HL-60 (cell line): Measurements from ENCODE around the gene WRNIP1.

Experiments used
- POLR2AphosphoS5 ChIP-seq: IDR thresholded peaks from 2 replicates; pipeline ENCODE4 v1.6.1; 2012; ENCODE audit warnings: low read depth
- TF ChIP-seq, protein P1 (sequence below): IDR thresholded peaks from one replicate; pipeline ENCODE4 v1.5.1; 2011; ENCODE audit warnings: low read length, control low read depth, inconsistent platforms; ENCODE audit not compliant: insufficient read depth

- TF ChIP-seq, protein P1, sequence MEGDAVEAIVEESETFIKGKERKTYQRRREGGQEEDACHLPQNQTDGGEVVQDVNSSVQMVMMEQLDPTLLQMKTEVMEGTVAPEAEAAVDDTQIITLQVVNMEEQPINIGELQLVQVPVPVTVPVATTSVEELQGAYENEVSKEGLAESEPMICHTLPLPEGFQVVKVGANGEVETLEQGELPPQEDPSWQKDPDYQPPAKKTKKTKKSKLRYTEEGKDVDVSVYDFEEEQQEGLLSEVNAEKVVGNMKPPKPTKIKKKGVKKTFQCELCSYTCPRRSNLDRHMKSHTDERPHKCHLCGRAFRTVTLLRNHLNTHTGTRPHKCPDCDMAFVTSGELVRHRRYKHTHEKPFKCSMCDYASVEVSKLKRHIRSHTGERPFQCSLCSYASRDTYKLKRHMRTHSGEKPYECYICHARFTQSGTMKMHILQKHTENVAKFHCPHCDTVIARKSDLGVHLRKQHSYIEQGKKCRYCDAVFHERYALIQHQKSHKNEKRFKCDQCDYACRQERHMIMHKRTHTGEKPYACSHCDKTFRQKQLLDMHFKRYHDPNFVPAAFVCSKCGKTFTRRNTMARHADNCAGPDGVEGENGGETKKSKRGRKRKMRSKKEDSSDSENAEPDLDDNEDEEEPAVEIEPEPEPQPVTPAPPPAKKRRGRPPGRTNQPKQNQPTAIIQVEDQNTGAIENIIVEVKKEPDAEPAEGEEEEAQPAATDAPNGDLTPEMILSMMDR, result no peak
- no peak for TF ChIP-seq POLR2AphosphoS5
These were observed 17.1 kb downstream of the WRNIP1 start for GRCh38 chr6:2782356-2782708.
